KOPT-K1 (cell line): Measurements from ENCODE around the gene RUFY3.
"Not testable (repeated sequence)": the region's sequence is repeated elsewhere in the genome, so short reads cannot be mapped to it uniquely, and the experiment has no call there.

Experiments
- H3K27ac ChIP-seq: fragments of 200-600 bp; sonication (generic); 2 replicates; pipeline ENCODE4 v1.5.1; 2016; ENCODE audit warnings: antibody characterized with exemption, mild to moderate bottlenecking, low read depth, low read length; ENCODE audit not compliant: poor library complexity, severe bottlenecking
- H3K36me3 ChIP-seq: fragments of 200-600 bp; sonication (generic); 2 replicates; pipeline ENCODE4 v1.5.1; 2017; ENCODE audit warnings: antibody characterized with exemption, mild to moderate bottlenecking, low read length, moderate library complexity; ENCODE audit not compliant: insufficient read depth
- H3K9me3 ChIP-seq: fragments of 200-600 bp; sonication (generic); 2 replicates; pipeline ENCODE4 v1.5.1; 2017; ENCODE audit warnings: antibody characterized with exemption, low read length, mild to moderate bottlenecking; ENCODE audit not compliant: insufficient read depth, poor library complexity, severe bottlenecking

RUFY3 gene

DNA sequence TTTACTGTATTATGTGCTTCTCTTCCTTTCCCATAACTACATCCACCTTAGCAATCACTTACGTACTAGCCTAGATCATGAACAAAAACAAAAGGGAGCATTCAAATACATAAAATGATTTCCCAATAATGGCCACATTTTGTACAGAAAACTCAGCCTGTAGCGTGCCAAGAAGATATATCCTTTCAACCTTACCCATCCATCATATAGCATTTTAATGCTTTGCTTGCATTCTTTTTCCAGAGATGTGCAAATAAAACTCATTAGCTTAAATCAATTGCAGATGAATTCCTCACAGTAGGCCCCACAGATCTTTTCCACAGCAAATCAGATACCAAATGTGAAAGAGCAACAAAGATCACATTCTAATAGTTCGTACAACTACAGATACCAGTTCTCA is 97.2 kb downstream of the RUFY3 start:
- H3K9me3 ChIP-seq: no peaks in the 10 kb centered on the region
- peaks cover 90% of the 10 kb centered on the region for H3K36me3 ChIP-seq
- H3K27ac ChIP-seq: no peak overlapping the region

DNA sequence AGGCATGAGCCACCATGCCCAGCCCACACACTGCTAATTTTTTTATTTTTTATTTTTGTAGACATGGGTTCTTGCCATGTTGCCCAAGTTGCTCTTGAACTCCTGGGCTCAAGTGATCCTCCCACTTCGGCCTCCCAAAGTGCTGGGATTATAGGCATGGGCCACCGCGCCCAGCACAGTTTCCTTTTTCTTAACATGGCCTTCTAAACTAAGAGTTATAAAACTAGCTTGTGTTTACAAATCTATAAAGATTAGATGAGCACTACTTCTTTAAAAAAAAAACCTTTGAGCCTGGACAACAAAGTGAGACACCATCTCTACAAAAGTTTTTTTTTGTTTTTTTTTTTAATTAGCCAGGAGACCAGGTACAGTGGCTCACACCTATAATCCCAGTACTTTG is 107.3 kb downstream of the RUFY3 start:
- no peak overlapping the region for H3K27ac ChIP-seq
- peaks cover 100% of the 10 kb centered on the region for H3K36me3 ChIP-seq
- H3K9me3 ChIP-seq: no peaks in the 10 kb centered on the region

DNA sequence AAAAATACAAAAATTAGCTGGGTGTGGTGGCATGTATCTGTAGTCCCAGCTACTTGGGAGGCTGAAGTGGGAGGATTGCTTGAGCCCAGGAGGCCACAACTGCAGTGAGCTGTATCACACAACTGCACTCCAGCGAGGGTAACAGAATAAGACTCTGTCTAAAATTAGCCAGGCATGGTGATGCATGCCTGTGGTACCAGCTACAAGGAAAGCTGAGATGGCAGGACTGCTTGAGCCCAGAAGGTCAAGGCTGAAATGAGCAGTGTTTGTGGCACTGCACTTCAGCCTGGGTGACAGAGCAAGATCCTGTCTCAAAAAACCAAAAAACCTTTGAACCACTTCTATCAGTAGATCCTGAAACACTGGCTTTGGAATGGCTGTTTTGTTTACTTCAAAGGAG is 107.7 kb downstream of the RUFY3 start:
- H3K36me3 ChIP-seq: peaks cover 100% of the 10 kb centered on the region
- no peaks in the 10 kb centered on the region for H3K9me3 ChIP-seq
- no peak overlapping the region for H3K27ac ChIP-seq

DNA sequence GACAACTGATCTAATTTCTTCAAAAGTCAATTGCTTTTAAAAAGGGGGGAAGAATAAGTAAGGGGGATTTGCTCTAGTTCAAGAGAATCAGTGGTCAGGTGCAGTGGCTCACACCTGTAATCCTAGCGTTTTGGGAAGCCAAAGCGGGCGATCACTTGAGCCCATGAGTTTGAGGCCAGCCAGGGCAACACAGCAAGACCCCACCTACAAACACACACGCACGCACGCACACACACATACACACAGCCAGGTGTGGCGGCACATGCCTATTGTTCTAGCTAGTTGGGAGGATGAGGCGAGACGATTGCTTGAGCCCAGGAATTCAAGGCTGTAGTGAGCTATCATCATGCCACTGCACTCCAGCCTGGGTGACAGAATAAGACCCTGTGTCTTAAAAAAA is 108.3 kb downstream of the RUFY3 start:
- peaks cover 100% of the 10 kb centered on the region for H3K36me3 ChIP-seq

DNA sequence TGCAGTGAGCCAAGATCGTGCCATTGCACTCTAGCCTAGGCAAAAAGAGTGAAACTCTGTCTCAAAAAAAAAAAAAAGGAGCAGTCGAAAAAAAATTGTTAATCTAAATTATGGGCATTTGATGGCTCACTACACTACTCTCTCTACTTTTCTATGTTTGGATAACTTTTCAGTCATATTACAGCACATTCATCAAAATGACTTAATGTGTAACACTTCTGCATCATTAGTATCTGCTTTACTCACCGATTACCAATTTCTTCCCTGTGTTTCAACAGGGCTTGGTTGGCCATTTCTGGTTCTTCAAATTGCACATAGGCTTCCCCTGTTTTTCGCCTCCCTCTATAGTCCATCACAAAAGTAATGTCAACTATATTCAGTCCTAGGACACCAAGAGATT is 109.5 kb downstream of the RUFY3 start:
- H3K9me3 ChIP-seq: no peaks in the 10 kb centered on the region
- no peak overlapping the region for H3K27ac ChIP-seq
- peaks cover 100% of the 10 kb centered on the region for H3K36me3 ChIP-seq

More for the DNA sequence above, 108.3 kb downstream of the RUFY3 start:
- Histone ChIP-seq H3K27ac (no peak overlapping the region), H3K9me3 (no peaks in the 10 kb centered on the region)

- H3K27ac ChIP-seq: no peak overlapping the region
- H3K36me3 ChIP-seq: peaks cover 86% of the 10 kb centered on the region
- no peaks in the 10 kb centered on the region for H3K9me3 ChIP-seq
Measured at GRCh38 chr4:70833675-70834074, 111.9 kb downstream of the RUFY3 start.

GRCh38 chr4:70836081-70836480 is 114.3 kb downstream of the RUFY3 start:
- Histone ChIP-seq H3K27ac (no peak overlapping the region), H3K9me3 (no peaks in the 10 kb centered on the region), H3K36me3 (peaks cover 62% of the 10 kb centered on the region)

- no peaks in the 10 kb centered on the region for H3K9me3 ChIP-seq
- H3K36me3 ChIP-seq: peaks cover 40% of the 10 kb centered on the region
- peak overlapping the region; percentile 91 for H3K27ac ChIP-seq
Measured at GRCh38 chr4:70838204-70838603, 116.4 kb downstream of the RUFY3 start.

- peaks cover 33% of the 10 kb centered on the region for H3K36me3 ChIP-seq
- H3K27ac ChIP-seq: peak overlapping the region; percentile 91
- H3K9me3 ChIP-seq: no peaks in the 10 kb centered on the region
Measured at GRCh38 chr4:70838666-70839588, 117.2 kb downstream of the RUFY3 start.

- peak within 1 kb of the TSS; percentile 91 for H3K27ac ChIP-seq
- no peaks in the 10 kb centered on the region for H3K9me3 ChIP-seq
- H3K36me3 ChIP-seq: peaks cover 26% of the 10 kb centered on the region
Measured at GRCh38 chr4:70839589-70840093, 117.9 kb downstream of the RUFY3 start, which contains the start of gene GRSF1. Gene GRSF1 (minus strand): TSS chr4:70839890. CDS start chr4:70839827, 63 bp downstream.

DNA sequence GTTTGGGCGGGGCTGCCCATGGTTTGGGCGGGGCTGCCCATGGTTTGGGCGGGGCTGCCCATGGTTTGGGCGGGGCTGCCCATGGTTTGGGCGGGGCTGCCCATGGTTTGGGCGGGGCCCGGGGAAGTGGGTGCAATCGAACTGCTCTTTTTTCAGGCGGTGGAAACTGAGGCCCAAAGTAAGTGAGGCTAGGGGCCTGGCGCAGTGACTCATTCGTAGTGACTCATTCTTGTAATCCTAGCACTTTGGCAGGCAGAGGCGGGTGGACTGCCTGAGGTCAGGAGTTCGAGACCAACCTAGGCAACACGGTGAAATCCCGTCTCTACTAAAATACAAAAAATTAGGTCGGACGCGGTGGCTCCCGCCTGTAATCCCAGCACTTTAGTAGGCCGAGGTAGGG is 118.4 kb downstream of the RUFY3 start:
- not testable (repeated sequence) for H3K27ac ChIP-seq, H3K9me3 ChIP-seq
- H3K36me3 ChIP-seq: peaks cover 21% of the 10 kb centered on the region

DNA sequence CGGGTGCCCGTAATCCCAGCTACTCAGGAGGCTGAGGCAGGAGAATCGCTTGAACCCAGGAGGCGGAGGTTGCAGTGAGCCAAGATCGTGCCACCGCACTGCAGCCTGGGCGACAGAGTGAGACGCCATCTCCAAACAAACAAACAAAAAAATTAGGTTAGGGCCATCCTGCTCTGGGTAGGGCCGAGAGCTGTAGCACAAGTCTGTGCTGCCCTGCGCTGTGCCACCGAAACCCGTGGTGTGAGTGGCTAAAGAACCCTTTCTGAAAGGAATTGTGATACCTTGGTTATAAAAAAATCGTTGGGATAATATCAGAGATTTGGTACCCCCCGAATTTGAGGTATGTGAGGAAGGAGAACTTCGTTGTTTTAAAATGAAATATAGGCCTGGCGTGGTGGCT is 118.9 kb downstream of the RUFY3 start:
- H3K36me3 ChIP-seq: peaks cover 16% of the 10 kb centered on the region

GRCh38 chr4:70841211-70841610 is 119.4 kb downstream of the RUFY3 start:
- no peak overlapping the region for H3K27ac ChIP-seq
- H3K9me3 ChIP-seq: no peaks in the 10 kb centered on the region
- peaks cover 10% of the 10 kb centered on the region for H3K36me3 ChIP-seq

More for the DNA sequence above, 118.9 kb downstream of the RUFY3 start:
- not testable (repeated sequence) for H3K27ac ChIP-seq, H3K9me3 ChIP-seq

GRCh38 chr4:70841951-70842350 is 120.2 kb downstream of the RUFY3 start:
- Histone ChIP-seq H3K9me3 (no peaks in the 10 kb centered on the region), H3K27ac (no peak overlapping the region), H3K36me3 (peaks cover 3% of the 10 kb centered on the region)

DNA sequence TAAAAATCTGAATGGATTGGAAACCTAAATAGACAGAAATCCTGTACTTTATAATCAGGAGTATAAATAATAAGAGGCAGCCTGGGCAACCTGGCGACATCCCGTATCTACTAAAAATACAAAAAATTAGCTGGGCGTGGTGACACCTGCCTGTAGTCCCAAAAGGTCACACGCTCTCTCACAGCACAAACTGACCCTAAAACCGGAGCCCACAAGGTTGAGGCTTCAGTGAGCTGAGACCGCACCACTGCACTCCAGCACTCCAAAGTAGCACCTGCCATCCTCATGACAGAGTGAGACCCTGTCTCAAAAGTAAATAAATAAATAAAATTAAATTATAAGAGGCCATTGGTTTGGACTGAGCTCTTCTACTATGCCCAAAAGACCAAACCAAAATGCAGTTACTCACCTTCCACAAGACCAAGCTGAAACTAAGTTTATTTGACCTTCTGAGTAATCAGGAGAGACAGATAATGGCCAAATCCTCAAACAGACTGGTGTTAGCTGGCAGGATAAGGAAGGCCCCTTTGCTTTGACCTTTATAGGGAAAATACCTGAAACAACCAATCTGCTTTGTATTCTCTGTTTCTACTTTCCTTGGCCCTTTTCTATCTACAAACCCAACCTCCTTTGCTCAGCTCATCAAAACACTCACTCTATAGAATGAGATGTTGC is 121.1 kb downstream of the RUFY3 start:
- H3K9me3 ChIP-seq: no peaks in the 10 kb centered on the region
- no peaks in the 10 kb centered on the region for H3K36me3 ChIP-seq
- H3K27ac ChIP-seq: no peak overlapping the region
